ENCODE results near the gene RCL1. TPM values are rescaled to one million over a fixed set of nuclear protein-coding genes. Genes with fewer than 3 reads are reported as not detected.
"Not testable (repeated sequence)": the region's sequence is repeated elsewhere in the genome, so short reads cannot be mapped to it uniquely, and the experiment has no call there.

RCL1 gene
- total RNA-seq, 1 donor from 2014 or later = 24.6 TPM

DNA sequence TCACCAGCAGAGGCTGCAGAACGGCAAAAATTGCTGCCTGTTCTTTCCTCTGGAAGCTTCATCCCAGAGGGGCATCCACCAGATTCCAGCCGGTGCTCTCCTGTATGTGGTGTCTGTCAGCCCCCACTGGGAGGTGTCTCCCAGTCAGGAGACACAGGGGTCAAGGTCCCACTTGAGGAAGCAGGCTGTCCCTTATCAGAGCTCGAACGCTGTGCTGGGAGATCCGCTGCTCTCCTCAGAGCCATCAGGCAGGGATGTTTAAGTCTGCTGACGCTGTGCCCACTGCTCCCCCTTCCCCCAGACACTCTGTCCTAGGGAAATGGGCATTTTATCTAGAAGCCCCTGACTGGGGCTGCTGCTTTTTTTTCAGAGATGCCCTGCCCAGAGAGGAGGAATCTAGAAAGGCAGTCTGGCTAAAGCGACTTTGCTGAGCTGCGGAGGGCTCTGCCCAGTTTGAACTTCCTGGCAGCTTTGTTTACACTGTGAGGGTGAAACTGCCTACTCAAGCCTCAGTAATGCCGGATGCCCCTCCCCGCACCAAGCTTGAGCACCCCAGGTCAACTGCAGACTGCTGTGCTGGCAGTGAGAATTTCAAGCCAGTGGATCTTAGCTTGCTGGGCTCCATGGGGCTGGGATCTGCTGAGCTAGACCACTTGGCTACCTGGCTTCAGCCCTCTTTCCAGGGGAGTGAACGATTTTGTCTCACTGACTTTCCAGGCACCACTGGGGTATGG, 108.8 kb downstream of the RCL1 start:
- DNase-seq (ENCODE audit: low spot score); ATAC-seq; intact Hi-C loops (cut with DNase I): not testable (repeated sequence)

DNA sequence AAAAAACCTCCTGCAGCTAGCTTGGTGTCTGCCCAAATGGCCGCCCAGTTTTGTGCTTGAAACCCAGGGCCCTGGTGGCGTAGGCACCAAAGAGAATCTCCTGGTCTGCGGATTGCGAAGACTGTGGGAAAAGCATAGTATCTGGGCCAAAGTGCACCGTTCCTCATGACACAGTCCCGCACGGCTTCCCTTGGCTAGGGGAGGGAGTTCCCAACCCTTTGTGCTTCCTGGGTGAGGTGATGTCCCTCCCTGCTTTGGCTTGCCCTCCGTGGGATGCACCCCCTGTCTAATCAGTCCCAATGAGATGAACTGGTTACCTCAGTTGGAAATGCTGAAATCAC, 109.4 kb downstream of the RCL1 start:
- ATAC-seq = no peak
- DNase-seq (ENCODE audit: low spot score) = no peak
- intact Hi-C loops (cut with DNase I) = no loop called here

DNA sequence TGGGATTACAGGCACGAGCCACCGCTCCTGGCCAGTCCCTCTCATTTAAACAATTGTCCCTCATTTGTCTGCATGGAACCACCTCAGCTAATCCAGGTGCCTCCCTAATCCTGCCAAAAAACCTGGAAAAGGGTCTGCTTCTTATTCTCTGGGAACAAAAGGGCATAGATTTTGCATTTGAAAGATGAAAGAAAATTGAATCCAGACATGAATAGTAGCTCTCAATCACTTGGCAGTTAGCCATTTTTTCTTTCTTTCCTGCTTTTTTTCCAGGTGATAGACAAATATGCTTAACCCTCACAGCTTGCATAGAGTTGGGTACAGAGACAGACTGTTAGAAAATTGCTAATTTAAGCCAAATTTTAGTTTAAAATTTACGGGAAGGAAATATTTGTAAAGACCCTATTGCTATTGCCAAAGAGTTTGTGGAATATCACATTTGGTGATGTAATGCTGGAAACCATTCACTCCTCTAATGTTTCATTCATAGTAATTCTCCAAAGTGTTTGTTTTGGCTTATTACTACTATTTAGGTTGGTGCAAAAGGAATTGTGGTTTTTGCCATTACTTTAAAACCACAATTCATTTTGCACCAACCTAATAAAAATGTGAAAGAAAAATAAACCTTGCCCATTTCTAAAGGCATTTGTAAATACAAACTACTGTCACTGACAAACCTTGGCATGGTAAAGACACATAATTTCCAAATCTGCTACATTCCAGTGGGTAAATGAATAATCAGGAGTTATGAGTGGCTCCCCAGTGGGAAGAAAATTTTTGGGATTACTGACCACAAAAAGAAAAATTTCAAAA, 111.8 kb downstream of the RCL1 start:
- intact Hi-C loops (cut with DNase I) = no loop called here
- peak; percentile 88 for ATAC-seq
- DNase-seq (ENCODE audit: low spot score) = no peak

DNA sequence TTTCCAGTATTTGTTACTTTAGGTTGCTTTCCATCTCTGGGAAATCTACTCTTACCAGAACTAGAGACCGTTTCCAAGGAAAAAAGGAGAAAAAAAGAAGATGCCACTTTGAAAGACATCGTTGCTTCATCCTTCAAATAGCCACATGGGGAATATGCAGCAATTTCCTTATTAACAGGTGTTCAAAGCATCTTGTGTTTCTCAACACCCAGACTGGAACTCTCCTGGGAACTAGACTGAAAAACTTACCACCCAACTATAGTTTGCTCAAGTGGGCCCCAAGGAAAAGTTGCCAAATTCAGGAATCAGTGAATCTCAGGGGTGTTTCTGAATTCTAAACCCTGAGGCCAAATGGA, 112.4 kb downstream of the RCL1 start:
- ATAC-seq (no peak), DNase-seq (ENCODE audit: low spot score) (no peak)
- intact Hi-C loops (cut with DNase I) = no loop called here

Small RNAs within 50 kb of the gene (microRNA-seq; reads per million reads assigned to microRNA genes)
- gene MIR101-2 = 32.9 reads per million, percentile 41 among the genes with 10 or more reads in this experiment

Other genes starting within 250 kb of the RCL1 start
- 4.4 TPM for gene PLPP6, start 130.7 kb upstream of the RCL1 start, total RNA-seq
- 4.3 TPM for gene SPATA6L, start 126.5 kb upstream of the RCL1 start, total RNA-seq
- gene CDC37L1, start 113.4 kb upstream of the RCL1 start, total RNA-seq = 14.9 TPM
- 56.4 TPM for gene AK3, start 51.7 kb upstream of the RCL1 start, total RNA-seq
- 28.4 TPM for gene JAK2, start 192.3 kb downstream of the RCL1 start, total RNA-seq

All from sciatic nerve (tissue), 2 donors.